GM23338 (cell line): Measurements from ENCODE around the gene CDK14. TPM values are rescaled to one million over a fixed set of nuclear protein-coding genes. Genes with fewer than 3 reads are reported as not detected.

Source experiments
- ATAC-seq: fragments of 200-7000 bp; cut with Tn5 transposase; 3 replicates; pipeline ENCODE4 v1.9.1; 2020
- DNase-seq: peaks from one replicate; pipeline ENCODE4 v3.0.0-alpha.2; 2015; ENCODE audit warnings: low spot score
- H2AFZ ChIP-seq: fragments of 200-600 bp; sonication (generic); 2 replicates; pipeline ENCODE4 v1.8.0; 2016; ENCODE audit warnings: antibody characterized with exemption, mild to moderate bottlenecking, moderate library complexity
- H3F3A ChIP-seq: fragments of 200-600 bp; sonication (generic); replicated peaks from 2 replicates; pipeline ENCODE4 v1.8.0; 2017; ENCODE audit warnings: antibody characterized with exemption, mixed run types, low read depth
- H3K27ac ChIP-seq: fragments of 200-600 bp; sonication (generic); 2 replicates; pipeline ENCODE4 v1.6.1; 2016; ENCODE audit warnings: low read depth
- H3K27me3 ChIP-seq: fragments of 200-600 bp; sonication (generic); 2 replicates; pipeline ENCODE4 v1.8.0; 2016; ENCODE audit warnings: mild to moderate bottlenecking, mixed run types, moderate library complexity; ENCODE audit not compliant: insufficient read depth
- H3K36me3 ChIP-seq: fragments of 200-600 bp; sonication (generic); 2 replicates; pipeline ENCODE4 v1.8.0; 2016; ENCODE audit warnings: mild to moderate bottlenecking; ENCODE audit not compliant: insufficient read depth
- H3K4me1 ChIP-seq: fragments of 200-600 bp; sonication (generic); 2 replicates; pipeline ENCODE4 v1.8.0; 2016; ENCODE audit warnings: mild to moderate bottlenecking, moderate library complexity; ENCODE audit not compliant: insufficient read depth
- H3K4me2 ChIP-seq: fragments of 200-600 bp; sonication (generic); 2 replicates; pipeline ENCODE4 v1.7.1; 2017; ENCODE audit warnings: mixed run types
- H3K4me3 ChIP-seq: fragments of 200-600 bp; sonication (generic); 2 replicates; pipeline ENCODE4 v1.6.1; 2016; ENCODE audit warnings: mixed run types
- H3K79me2 ChIP-seq: fragments of 200-600 bp; sonication (generic); replicated peaks from 2 replicates; pipeline ENCODE4 v1.8.0; 2017; ENCODE audit warnings: mild to moderate bottlenecking; ENCODE audit not compliant: insufficient read depth
- H3K9me2 ChIP-seq: fragments of 200-600 bp; sonication (generic); 2 replicates; pipeline ENCODE4 v1.8.0; 2017; ENCODE audit not compliant: insufficient read depth
- H4K20me1 ChIP-seq: fragments of 200-600 bp; sonication (generic); replicated peaks from 2 replicates; pipeline ENCODE4 v1.8.0; 2017; ENCODE audit warnings: mild to moderate bottlenecking; ENCODE audit not compliant: insufficient read depth
- H3K27ac Mint-ChIP-seq: 2 replicates; pipeline ENCODE4 v1.8.0; 2020; ENCODE audit warnings: inconsistent platforms, mild to moderate bottlenecking, moderate library complexity, mixed read lengths
- H3K27me3 Mint-ChIP-seq: 3 replicates; pipeline ENCODE4 v1.8.0; 2022; ENCODE audit warnings: low read depth, mild to moderate bottlenecking, moderate library complexity, mixed read lengths, inconsistent platforms; ENCODE audit not compliant: insufficient read depth, poor library complexity
- H3K36me3 Mint-ChIP-seq: 3 replicates; pipeline ENCODE4 v1.8.0; 2021; ENCODE audit warnings: low read depth, mild to moderate bottlenecking, inconsistent platforms, moderate library complexity, mixed read lengths
- H3K4me1 Mint-ChIP-seq: 3 replicates; pipeline ENCODE4 v1.8.0; 2020; ENCODE audit warnings: mild to moderate bottlenecking, inconsistent platforms, mixed read lengths
- H3K4me3 Mint-ChIP-seq: 3 replicates; pipeline ENCODE4 v1.8.0; 2021; ENCODE audit warnings: moderate library complexity, mild to moderate bottlenecking, inconsistent platforms, mixed read lengths
- H3K9me3 Mint-ChIP-seq: 3 replicates; pipeline ENCODE4 v1.8.0; 2020; ENCODE audit warnings: moderate library complexity, mild to moderate bottlenecking, inconsistent platforms, mixed read lengths
- CREB1 ChIP-seq: fragments of 250-450 bp; sonication (Bioruptor Pico); IDR thresholded peaks from 2 replicates; pipeline ENCODE4 v1.5.0; 2020; ENCODE audit warnings: low read depth, mild to moderate bottlenecking, moderate library complexity
- ETS1 ChIP-seq: IDR thresholded peaks from 2 replicates; pipeline ENCODE4 v1.6.1; 2016; ENCODE audit warnings: antibody characterized with exemption
- EZH2 ChIP-seq: fragments of 200-600 bp; sonication (generic); IDR thresholded peaks from one replicate; pipeline ENCODE4 v1.8.0; 2017; ENCODE audit warnings: antibody characterized with exemption, mild to moderate bottlenecking, low read depth; ENCODE audit not compliant: unreplicated experiment
- EZH2phosphoT487 ChIP-seq: fragments of 200-600 bp; sonication (generic); IDR thresholded peaks from one replicate; pipeline ENCODE4 v1.8.1; 2018; ENCODE audit warnings: antibody characterized with exemption; ENCODE audit not compliant: unreplicated experiment
- JUNB ChIP-seq: IDR thresholded peaks from one replicate; pipeline ENCODE4 v1.6.1; 2016; ENCODE audit warnings: antibody characterized with exemption; ENCODE audit not compliant: unreplicated experiment
- NANOG ChIP-seq: IDR thresholded peaks from 2 replicates; pipeline ENCODE4 v1.6.1; 2016; ENCODE audit warnings: antibody characterized with exemption, borderline replicate concordance
- POLR2AphosphoS5 ChIP-seq: IDR thresholded peaks from 2 replicates; pipeline ENCODE4 v1.6.1; 2016; ENCODE audit warnings: antibody characterized with exemption, low read depth
- REST ChIP-seq: IDR thresholded peaks from one replicate; pipeline ENCODE4 v1.6.1; 2018; ENCODE audit warnings: antibody characterized with exemption; ENCODE audit not compliant: unreplicated experiment
- STAT1 ChIP-seq: IDR thresholded peaks from one replicate; pipeline ENCODE4 v1.6.1; 2016; ENCODE audit warnings: antibody characterized with exemption; ENCODE audit not compliant: unreplicated experiment
- ZNF114 ChIP-seq: fragments of 250-450 bp; sonication (Bioruptor Pico); IDR thresholded peaks from 2 replicates; pipeline ENCODE4 v1.5.0; 2020; ENCODE audit warnings: mild to moderate bottlenecking, moderate library complexity
- ZNF331 ChIP-seq: fragments of 250-450 bp; sonication (Bioruptor Pico); IDR thresholded peaks from 2 replicates; pipeline ENCODE4 v1.5.0; 2020; ENCODE audit warnings: low read depth, mild to moderate bottlenecking, moderate library complexity
- ZNF462 ChIP-seq: fragments of 250-450 bp; sonication (Bioruptor Pico); IDR thresholded peaks from 2 replicates; pipeline ENCODE4 v1.5.0; 2020; ENCODE audit warnings: mild to moderate bottlenecking, moderate library complexity
- polyA plus RNA-seq: library from polyadenylated mRNA; unstranded; fragments of >200 nt; fragmentation: Nextera tagmentation; extraction: Ambion mirVana; gene quantifications from 2 replicates; pipeline ENCODE4 v1.2.1, GENCODE V29; 2016
- total RNA-seq: library from RNA; depleted of rRNA; stranded (reverse); fragments of >200 nt; shearing (Covaris generic); gene quantifications from 2 replicates; pipeline ENCODE4 v1.2.3, GENCODE V29; 2014
- TF ChIP-seq, protein P1 (sequence below), 2 experiments: fragments of 200-600 bp in 1 of 2; sonication (generic) in 1 of 2; conservative IDR thresholded peaks; 2 replicates each; pipeline versions ENCODE4 v1.5.1 to v1.6.1; 2016 to 2017; ENCODE audit warnings: antibody characterized with exemption in 2 of 2, low read depth in 2 of 2, mild to moderate bottlenecking in 2 of 2, moderate library complexity in 1 of 2

Gene CDK14
- total and polyA plus RNA-seq, 2 experiments from 2014 or later, result 11.2 to 24.0 TPM

DNA sequence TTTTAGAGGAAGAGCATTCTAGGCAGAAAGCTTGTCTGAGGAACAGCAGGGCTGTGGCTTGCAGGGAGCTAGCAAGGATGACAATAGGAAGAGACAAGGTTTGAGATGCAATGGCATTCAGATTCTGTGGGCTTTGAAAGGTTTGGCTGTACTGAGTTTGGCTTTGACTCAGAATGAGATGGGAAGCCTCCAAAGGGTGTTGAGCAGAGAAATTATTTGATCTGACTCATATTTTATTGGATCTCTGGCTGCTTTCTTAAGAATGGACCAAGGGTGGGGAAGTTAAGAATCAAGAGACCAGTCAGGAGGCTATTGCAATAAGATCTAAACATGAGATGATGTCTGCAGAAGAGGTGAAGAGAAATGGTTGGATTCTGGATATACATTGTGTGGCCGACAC lies 273.2 kb downstream of the CDK14 start:
- Histone ChIP-seq H3K4me3 (no peak overlapping the region), H3K27ac (no peak overlapping the region), H3K4me1 (no peaks in the 10 kb centered on the region), H3K79me2 (no peaks in the 10 kb centered on the region), H3K27me3 (no peaks in the 10 kb centered on the region), H2AFZ (no peak overlapping the region), H3F3A (no peaks in the 10 kb centered on the region), H3K9me2 (no peaks in the 10 kb centered on the region), H4K20me1 (no peaks in the 10 kb centered on the region; the same call in 1 of the 2 replicates), H3K36me3 (no peaks in the 10 kb centered on the region), H3K4me2 (no peak overlapping the region)
- ATAC-seq (no peak), DNase-seq (no peak)
- no peak for TF ChIP-seq ZNF462 (CRISPR knock-in tag)
- TF ChIP-seq EZH2, result no peak
- no peak for TF ChIP-seq JUNB
- TF ChIP-seq ETS1, result no peak
- TF ChIP-seq, protein P1, sequence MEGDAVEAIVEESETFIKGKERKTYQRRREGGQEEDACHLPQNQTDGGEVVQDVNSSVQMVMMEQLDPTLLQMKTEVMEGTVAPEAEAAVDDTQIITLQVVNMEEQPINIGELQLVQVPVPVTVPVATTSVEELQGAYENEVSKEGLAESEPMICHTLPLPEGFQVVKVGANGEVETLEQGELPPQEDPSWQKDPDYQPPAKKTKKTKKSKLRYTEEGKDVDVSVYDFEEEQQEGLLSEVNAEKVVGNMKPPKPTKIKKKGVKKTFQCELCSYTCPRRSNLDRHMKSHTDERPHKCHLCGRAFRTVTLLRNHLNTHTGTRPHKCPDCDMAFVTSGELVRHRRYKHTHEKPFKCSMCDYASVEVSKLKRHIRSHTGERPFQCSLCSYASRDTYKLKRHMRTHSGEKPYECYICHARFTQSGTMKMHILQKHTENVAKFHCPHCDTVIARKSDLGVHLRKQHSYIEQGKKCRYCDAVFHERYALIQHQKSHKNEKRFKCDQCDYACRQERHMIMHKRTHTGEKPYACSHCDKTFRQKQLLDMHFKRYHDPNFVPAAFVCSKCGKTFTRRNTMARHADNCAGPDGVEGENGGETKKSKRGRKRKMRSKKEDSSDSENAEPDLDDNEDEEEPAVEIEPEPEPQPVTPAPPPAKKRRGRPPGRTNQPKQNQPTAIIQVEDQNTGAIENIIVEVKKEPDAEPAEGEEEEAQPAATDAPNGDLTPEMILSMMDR (conservative IDR thresholded peaks at IDR 0.05; ENCODE audit: low read depth in 2 of 2), result no peak
- no peak for TF ChIP-seq ZNF331
- no peak for TF ChIP-seq EZH2phosphoT487
- TF ChIP-seq STAT1, result no peak
- no peak for TF ChIP-seq NANOG
- TF ChIP-seq ZNF114 (CRISPR knock-in tag), result no peak
- TF ChIP-seq POLR2AphosphoS5, result no peak
- TF ChIP-seq CREB1 (CRISPR knock-in tag), result no peak
- no peak for TF ChIP-seq REST
- Mint-ChIP-seq H3K27ac (0 out of 2 replicates have a peak overlapping the region, but pooled peaks have one; percentile 7), H3K9me3 (no peaks in the 10 kb centered on the region), H3K36me3 (no peaks in the 10 kb centered on the region), H3K4me3 (no peak overlapping the region), H3K27me3 (no peaks in the 10 kb centered on the region), H3K4me1 (peaks cover 6% of the 10 kb centered on the region)
